ENCODE measurements around the gene CHTF18. TPM values are rescaled to one million over a fixed set of nuclear protein-coding genes. Genes with fewer than 3 reads are reported as not detected.

Gene CHTF18
- polyA plus RNA-seq, 3 donors = 0.57 to 13.8 (median 2.2) TPM

- 91% methylated on average over 16 of the region's 22 CpGs for WGBS (ENCODE audit: insufficient coverage)
- intact Hi-C loops (cut with micrococcal nuclease) = no loop called here
- Histone ChIP-seq H3K9me3 (replicated peaks in 1 of 2; ENCODE audit: control insufficient read depth in 1 of 2, insufficient read depth in 1 of 2, low read length in 2 of 2) (no peaks in the 10 kb centered on the region), H3K27me3 (ENCODE audit: control insufficient read depth in 2 of 2, insufficient read depth in 2 of 2, low read length in 2 of 2) (no peaks in the 10 kb centered on the region), H3K4me2 (replicated peaks; ENCODE audit: extremely low read depth, low read length, poor library complexity, severe bottlenecking) (no peak overlapping the region), H3K36me3 (replicated peaks in 1 of 2; ENCODE audit: control insufficient read depth in 1 of 2, insufficient read depth in 2 of 2, low read length in 2 of 2) (no peaks in the 10 kb centered on the region), H3K4me3 (replicated peaks in 1 of 3; ENCODE audit: low read depth in 2 of 3, low read length in 3 of 3) (no peak overlapping the region), H3K9ac (ENCODE audit: insufficient read depth, low read length, poor library complexity, severe bottlenecking) (no peak overlapping the region), H3K27ac (ENCODE audit: low read depth in 1 of 2, low read length in 2 of 2) (no peak overlapping the region), H2AFZ (ENCODE audit: insufficient read depth, low read depth, low read length, poor library complexity, severe bottlenecking) (no peak overlapping the region), H4K20me1 (ENCODE audit: insufficient read depth, low read length) (no peaks in the 10 kb centered on the region), H3K4me1 (ENCODE audit: control insufficient read depth in 1 of 2, insufficient read depth in 2 of 2, low read length in 2 of 2) (peaks cover 14% of the 10 kb centered on the region in 2 donors), H3K79me2 (ENCODE audit: insufficient read depth, low read length) (no peaks in the 10 kb centered on the region)
- no peaks in the 10 kb centered on the region for H3K36me3 Mint-ChIP-seq
- no peak overlapping the region for H3K4me3 Mint-ChIP-seq
- H3K27ac Mint-ChIP-seq = no peak overlapping the region
- peaks cover 13% of the 10 kb centered on the region for H3K4me1 Mint-ChIP-seq
- DNase-seq = no peak
- H3K9me3 Mint-ChIP-seq = no peaks in the 10 kb centered on the region
- no peak for TF ChIP-seq CTCF (IDR thresholded peaks at IDR 0.05)
- H3K27me3 Mint-ChIP-seq (ENCODE audit: low read depth in 3 of 3) = peaks cover 0 to 3% (median 2%) of the 10 kb centered on the region in 3 donors
These were observed 26.6 kb upstream of the CHTF18 start for GRCh38 chr16:761625-762513.

GRCh38 chr16:762595-763268 lies 25.7 kb upstream of the CHTF18 start:
- no peaks in the 10 kb centered on the region for H3K36me3 ChIP-seq (replicated peaks in 1 of 2; ENCODE audit: control insufficient read depth in 1 of 2, insufficient read depth in 2 of 2, low read length in 2 of 2)
- TF ChIP-seq CTCF (IDR thresholded peaks at IDR 0.05) = no peak
- Mint-ChIP-seq H3K36me3 (no peaks in the 10 kb centered on the region), H3K9me3 (no peaks in the 10 kb centered on the region), H3K27ac (no peak overlapping the region), H3K4me3 (no peak overlapping the region), H3K27me3 (ENCODE audit: low read depth in 3 of 3) (peaks cover 0 to 2% (median 1%) of the 10 kb centered on the region in 3 donors), H3K4me1 (peaks cover 4% of the 10 kb centered on the region)
- no peak overlapping the region for H3K4me2 ChIP-seq (replicated peaks; ENCODE audit: extremely low read depth, low read length, poor library complexity, severe bottlenecking)
- no peaks in the 10 kb centered on the region for H4K20me1 ChIP-seq (ENCODE audit: insufficient read depth, low read length)
- H3K4me3 ChIP-seq (replicated peaks in 1 of 3; ENCODE audit: low read depth in 2 of 3, low read length in 3 of 3) = no peak overlapping the region
- peaks cover 5 to 6% of the 10 kb centered on the region in 2 donors for H3K4me1 ChIP-seq (ENCODE audit: control insufficient read depth in 1 of 2, insufficient read depth in 2 of 2, low read length in 2 of 2)
- H3K9ac ChIP-seq (ENCODE audit: insufficient read depth, low read length, poor library complexity, severe bottlenecking) = no peak overlapping the region
- WGBS (ENCODE audit: insufficient coverage) = 97% methylated on average over 8 of the region's 17 CpGs
- no peaks in the 10 kb centered on the region for H3K27me3 ChIP-seq (ENCODE audit: control insufficient read depth in 2 of 2, insufficient read depth in 2 of 2, low read length in 2 of 2)
- H3K9me3 ChIP-seq (replicated peaks in 1 of 2; ENCODE audit: control insufficient read depth in 1 of 2, insufficient read depth in 1 of 2, low read length in 2 of 2) = no peaks in the 10 kb centered on the region
- DNase-seq = no peak
- H3K79me2 ChIP-seq (ENCODE audit: insufficient read depth, low read length) = no peaks in the 10 kb centered on the region
- no peak overlapping the region for H2AFZ ChIP-seq (ENCODE audit: insufficient read depth, low read depth, low read length, poor library complexity, severe bottlenecking)
- H3K27ac ChIP-seq (ENCODE audit: low read depth in 1 of 2, low read length in 2 of 2) = no peak overlapping the region
- intact Hi-C loops (cut with micrococcal nuclease) = no loop called here
